GM23338 (cell line): ENCODE results near the gene ZBED3.

Source experiments
- CREB1 ChIP-seq: fragments of 250-450 bp; sonication (Bioruptor Pico); IDR thresholded peaks from 2 replicates; pipeline ENCODE4 v1.5.0; 2020; ENCODE audit warnings: low read depth, mild to moderate bottlenecking, moderate library complexity
- EZH2 ChIP-seq: fragments of 200-600 bp; sonication (generic); IDR thresholded peaks from one replicate; pipeline ENCODE4 v1.8.0; 2017; ENCODE audit warnings: antibody characterized with exemption, mild to moderate bottlenecking, low read depth; ENCODE audit not compliant: unreplicated experiment
- EZH2phosphoT487 ChIP-seq: fragments of 200-600 bp; sonication (generic); IDR thresholded peaks from one replicate; pipeline ENCODE4 v1.8.1; 2018; ENCODE audit warnings: antibody characterized with exemption; ENCODE audit not compliant: unreplicated experiment
- JUNB ChIP-seq: IDR thresholded peaks from one replicate; pipeline ENCODE4 v1.6.1; 2016; ENCODE audit warnings: antibody characterized with exemption; ENCODE audit not compliant: unreplicated experiment
- NANOG ChIP-seq: IDR thresholded peaks from 2 replicates; pipeline ENCODE4 v1.6.1; 2016; ENCODE audit warnings: antibody characterized with exemption, borderline replicate concordance
- POLR2AphosphoS5 ChIP-seq: IDR thresholded peaks from 2 replicates; pipeline ENCODE4 v1.6.1; 2016; ENCODE audit warnings: antibody characterized with exemption, low read depth
- REST ChIP-seq: IDR thresholded peaks from one replicate; pipeline ENCODE4 v1.6.1; 2018; ENCODE audit warnings: antibody characterized with exemption; ENCODE audit not compliant: unreplicated experiment
- STAT1 ChIP-seq: IDR thresholded peaks from one replicate; pipeline ENCODE4 v1.6.1; 2016; ENCODE audit warnings: antibody characterized with exemption; ENCODE audit not compliant: unreplicated experiment
- ZNF114 ChIP-seq: fragments of 250-450 bp; sonication (Bioruptor Pico); IDR thresholded peaks from 2 replicates; pipeline ENCODE4 v1.5.0; 2020; ENCODE audit warnings: mild to moderate bottlenecking, moderate library complexity
- ZNF331 ChIP-seq: fragments of 250-450 bp; sonication (Bioruptor Pico); IDR thresholded peaks from 2 replicates; pipeline ENCODE4 v1.5.0; 2020; ENCODE audit warnings: low read depth, mild to moderate bottlenecking, moderate library complexity
- ZNF462 ChIP-seq: fragments of 250-450 bp; sonication (Bioruptor Pico); IDR thresholded peaks from 2 replicates; pipeline ENCODE4 v1.5.0; 2020; ENCODE audit warnings: mild to moderate bottlenecking, moderate library complexity
- TF ChIP-seq, protein P1 (sequence below), 2 experiments: fragments of 200-600 bp in 1 of 2; sonication (generic) in 1 of 2; conservative IDR thresholded peaks; 2 replicates each; pipeline versions ENCODE4 v1.5.1 to v1.6.1; 2016 to 2017; ENCODE audit warnings: antibody characterized with exemption in 2 of 2, low read depth in 2 of 2, mild to moderate bottlenecking in 2 of 2, moderate library complexity in 1 of 2
- TF ChIP-seq, protein P2 (sequence below): IDR thresholded peaks from 2 replicates; pipeline ENCODE4 v1.6.1; 2016; ENCODE audit warnings: antibody characterized with exemption

DNA sequence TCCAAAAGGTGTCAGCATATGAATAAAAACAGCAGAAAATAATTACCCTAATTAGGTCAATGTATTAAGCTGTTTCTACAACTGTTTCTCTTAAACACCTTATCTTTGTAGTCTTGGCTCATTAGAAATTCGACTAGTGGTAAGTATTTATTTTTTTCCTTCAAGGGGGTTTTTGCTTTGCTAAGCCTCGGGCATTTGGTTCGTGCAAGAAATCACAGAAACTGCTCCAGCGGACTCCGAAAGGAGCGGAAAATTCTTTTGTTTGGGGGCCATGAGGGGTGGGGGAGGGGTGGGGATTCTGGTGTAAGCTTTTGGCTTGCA is 757 bp downstream of the ZBED3 start:
- TF ChIP-seq, protein P1, sequence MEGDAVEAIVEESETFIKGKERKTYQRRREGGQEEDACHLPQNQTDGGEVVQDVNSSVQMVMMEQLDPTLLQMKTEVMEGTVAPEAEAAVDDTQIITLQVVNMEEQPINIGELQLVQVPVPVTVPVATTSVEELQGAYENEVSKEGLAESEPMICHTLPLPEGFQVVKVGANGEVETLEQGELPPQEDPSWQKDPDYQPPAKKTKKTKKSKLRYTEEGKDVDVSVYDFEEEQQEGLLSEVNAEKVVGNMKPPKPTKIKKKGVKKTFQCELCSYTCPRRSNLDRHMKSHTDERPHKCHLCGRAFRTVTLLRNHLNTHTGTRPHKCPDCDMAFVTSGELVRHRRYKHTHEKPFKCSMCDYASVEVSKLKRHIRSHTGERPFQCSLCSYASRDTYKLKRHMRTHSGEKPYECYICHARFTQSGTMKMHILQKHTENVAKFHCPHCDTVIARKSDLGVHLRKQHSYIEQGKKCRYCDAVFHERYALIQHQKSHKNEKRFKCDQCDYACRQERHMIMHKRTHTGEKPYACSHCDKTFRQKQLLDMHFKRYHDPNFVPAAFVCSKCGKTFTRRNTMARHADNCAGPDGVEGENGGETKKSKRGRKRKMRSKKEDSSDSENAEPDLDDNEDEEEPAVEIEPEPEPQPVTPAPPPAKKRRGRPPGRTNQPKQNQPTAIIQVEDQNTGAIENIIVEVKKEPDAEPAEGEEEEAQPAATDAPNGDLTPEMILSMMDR (conservative IDR thresholded peaks at IDR 0.05; ENCODE audit: low read depth in 2 of 2), result no peak
- no peak for TF ChIP-seq EZH2
- TF ChIP-seq EZH2phosphoT487, result no peak
- no peak for TF ChIP-seq POLR2AphosphoS5
- no peak for TF ChIP-seq CREB1 (CRISPR knock-in tag)
- no peak for TF ChIP-seq JUNB
- no peak for TF ChIP-seq ZNF114 (CRISPR knock-in tag)
- no peak for TF ChIP-seq NANOG
- no peak for TF ChIP-seq REST
- no peak for TF ChIP-seq ZNF331
- TF ChIP-seq, protein P2, sequence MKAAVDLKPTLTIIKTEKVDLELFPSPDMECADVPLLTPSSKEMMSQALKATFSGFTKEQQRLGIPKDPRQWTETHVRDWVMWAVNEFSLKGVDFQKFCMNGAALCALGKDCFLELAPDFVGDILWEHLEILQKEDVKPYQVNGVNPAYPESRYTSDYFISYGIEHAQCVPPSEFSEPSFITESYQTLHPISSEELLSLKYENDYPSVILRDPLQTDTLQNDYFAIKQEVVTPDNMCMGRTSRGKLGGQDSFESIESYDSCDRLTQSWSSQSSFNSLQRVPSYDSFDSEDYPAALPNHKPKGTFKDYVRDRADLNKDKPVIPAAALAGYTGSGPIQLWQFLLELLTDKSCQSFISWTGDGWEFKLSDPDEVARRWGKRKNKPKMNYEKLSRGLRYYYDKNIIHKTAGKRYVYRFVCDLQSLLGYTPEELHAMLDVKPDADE, result no peak
- no peak for TF ChIP-seq STAT1
- TF ChIP-seq ZNF462 (CRISPR knock-in tag), result no peak
